ENCODE data around the gene GASK1A. TPM values are rescaled to one million over a fixed set of nuclear protein-coding genes. Genes with fewer than 3 reads are reported as not detected.

Gene GASK1A
- total RNA-seq, 2 donors from 2014 or later: 4.0 to 5.3 TPM

- Histone ChIP-seq H3K4me1 (ENCODE audit: control insufficient read depth, insufficient read depth, low read length) (peaks cover 6% of the 10 kb centered on the region), H3K9me3 (ENCODE audit: control insufficient read depth, low read length) (no peaks in the 10 kb centered on the region), H3K27me3 (ENCODE audit: control insufficient read depth, insufficient read depth, low read length, poor library complexity, severe bottlenecking) (no peaks in the 10 kb centered on the region), H3K9ac (ENCODE audit: extremely low read depth, low read length, poor library complexity, severe bottlenecking) (no peak overlapping the region), H3K36me3 (ENCODE audit: control insufficient read depth, insufficient read depth, low read length) (no peaks in the 10 kb centered on the region), H3K4me3 (ENCODE audit: low read length) (no peak overlapping the region), H3K27ac (ENCODE audit: low read depth, low read length) (no peak overlapping the region)
- Mint-ChIP-seq H3K4me3 (no peak overlapping the region), H3K27ac (no peak overlapping the region), H3K9me3 (no peaks in the 10 kb centered on the region), H3K27me3 (ENCODE audit: insufficient read depth) (no peaks in the 10 kb centered on the region), H3K4me1 (peaks cover 15% of the 10 kb centered on the region), H3K36me3 (ENCODE audit: low read depth) (no peaks in the 10 kb centered on the region)
- 89 to 100% methylated on average over 1 to 2 of the region's 2 CpGs for WGBS, 2 experiments (ENCODE audit: insufficient coverage in 1 of 2, insufficient read length in 1 of 2)
- TF ChIP-seq, protein P1, sequence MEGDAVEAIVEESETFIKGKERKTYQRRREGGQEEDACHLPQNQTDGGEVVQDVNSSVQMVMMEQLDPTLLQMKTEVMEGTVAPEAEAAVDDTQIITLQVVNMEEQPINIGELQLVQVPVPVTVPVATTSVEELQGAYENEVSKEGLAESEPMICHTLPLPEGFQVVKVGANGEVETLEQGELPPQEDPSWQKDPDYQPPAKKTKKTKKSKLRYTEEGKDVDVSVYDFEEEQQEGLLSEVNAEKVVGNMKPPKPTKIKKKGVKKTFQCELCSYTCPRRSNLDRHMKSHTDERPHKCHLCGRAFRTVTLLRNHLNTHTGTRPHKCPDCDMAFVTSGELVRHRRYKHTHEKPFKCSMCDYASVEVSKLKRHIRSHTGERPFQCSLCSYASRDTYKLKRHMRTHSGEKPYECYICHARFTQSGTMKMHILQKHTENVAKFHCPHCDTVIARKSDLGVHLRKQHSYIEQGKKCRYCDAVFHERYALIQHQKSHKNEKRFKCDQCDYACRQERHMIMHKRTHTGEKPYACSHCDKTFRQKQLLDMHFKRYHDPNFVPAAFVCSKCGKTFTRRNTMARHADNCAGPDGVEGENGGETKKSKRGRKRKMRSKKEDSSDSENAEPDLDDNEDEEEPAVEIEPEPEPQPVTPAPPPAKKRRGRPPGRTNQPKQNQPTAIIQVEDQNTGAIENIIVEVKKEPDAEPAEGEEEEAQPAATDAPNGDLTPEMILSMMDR (conservative IDR thresholded peaks at IDR 0.05): no peak
- DNase-seq: no peak
Measured at GRCh38 chr3:43093974-43094373, 114.9 kb downstream of the GASK1A start.

DNA sequence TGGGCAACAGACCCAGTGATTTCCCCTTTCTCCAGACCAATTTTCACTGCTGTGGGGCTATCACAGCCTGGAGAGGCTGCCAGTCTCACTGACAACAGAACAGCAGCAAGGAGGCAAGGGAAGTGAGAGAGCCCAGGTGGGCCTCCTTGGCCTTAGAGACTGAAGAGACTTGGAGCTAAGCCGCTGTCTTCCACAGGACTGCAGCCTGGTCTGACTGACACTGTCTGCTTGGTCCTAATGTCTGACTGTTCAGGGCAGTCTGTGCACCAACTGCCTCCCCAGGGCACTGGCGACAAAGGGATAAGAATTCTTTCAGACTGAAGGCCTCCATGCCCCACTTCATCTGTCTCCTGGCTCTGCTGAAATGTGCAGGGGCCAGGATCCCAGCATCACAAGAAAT lies 115.3 kb downstream of the GASK1A start:
- Mint-ChIP-seq H3K27ac (no peak overlapping the region), H3K27me3 (ENCODE audit: insufficient read depth) (no peaks in the 10 kb centered on the region), H3K4me3 (no peak overlapping the region), H3K9me3 (no peaks in the 10 kb centered on the region), H3K36me3 (ENCODE audit: low read depth) (no peaks in the 10 kb centered on the region), H3K4me1 (peaks cover 15% of the 10 kb centered on the region)
- Histone ChIP-seq H3K4me1 (ENCODE audit: control insufficient read depth, insufficient read depth, low read length) (peaks cover 6% of the 10 kb centered on the region), H3K9me3 (ENCODE audit: control insufficient read depth, low read length) (no peaks in the 10 kb centered on the region), H3K27me3 (ENCODE audit: control insufficient read depth, insufficient read depth, low read length, poor library complexity, severe bottlenecking) (no peaks in the 10 kb centered on the region), H3K36me3 (ENCODE audit: control insufficient read depth, insufficient read depth, low read length) (no peaks in the 10 kb centered on the region), H3K9ac (ENCODE audit: extremely low read depth, low read length, poor library complexity, severe bottlenecking) (no peak overlapping the region), H3K4me3 (ENCODE audit: low read length) (no peak overlapping the region), H3K27ac (ENCODE audit: low read depth, low read length) (no peak overlapping the region)
- WGBS, 2 experiments (ENCODE audit: insufficient coverage in 1 of 2, insufficient read length in 1 of 2): 86 to 95% methylated on average over 1 to 2 of the region's 2 CpGs
- DNase-seq: no peak
- TF ChIP-seq, protein P1 (conservative IDR thresholded peaks at IDR 0.05): no peak

DNA sequence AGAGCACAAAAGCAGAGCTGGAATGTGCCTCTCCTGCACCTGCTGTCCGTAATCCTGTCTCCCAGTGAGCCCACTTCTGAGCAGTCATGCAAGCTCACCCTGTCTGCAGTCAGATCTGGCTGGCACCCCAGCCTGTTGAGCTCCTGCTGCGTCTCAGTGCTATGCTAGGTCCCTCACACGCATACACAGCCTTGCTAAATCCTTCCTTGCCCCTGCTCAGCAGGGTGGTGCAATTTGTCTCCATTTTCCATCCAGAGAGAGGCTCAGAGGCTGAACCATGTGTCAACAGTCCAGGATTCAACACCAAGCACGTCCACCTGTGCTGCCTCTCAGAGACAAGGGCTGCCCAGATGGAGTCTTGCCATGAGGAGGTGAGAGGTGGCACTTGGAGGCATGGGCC lies 115.7 kb downstream of the GASK1A start:
- Histone ChIP-seq H3K4me1 (ENCODE audit: control insufficient read depth, insufficient read depth, low read length) (peaks cover 6% of the 10 kb centered on the region), H3K9ac (ENCODE audit: extremely low read depth, low read length, poor library complexity, severe bottlenecking) (no peak overlapping the region), H3K27ac (ENCODE audit: low read depth, low read length) (no peak overlapping the region), H3K36me3 (ENCODE audit: control insufficient read depth, insufficient read depth, low read length) (no peaks in the 10 kb centered on the region), H3K9me3 (ENCODE audit: control insufficient read depth, low read length) (no peaks in the 10 kb centered on the region), H3K4me3 (ENCODE audit: low read length) (no peak overlapping the region), H3K27me3 (ENCODE audit: control insufficient read depth, insufficient read depth, low read length, poor library complexity, severe bottlenecking) (no peaks in the 10 kb centered on the region)
- TF ChIP-seq, protein P1 (conservative IDR thresholded peaks at IDR 0.05): no peak
- Mint-ChIP-seq H3K9me3 (no peaks in the 10 kb centered on the region), H3K27me3 (ENCODE audit: insufficient read depth) (no peaks in the 10 kb centered on the region), H3K36me3 (ENCODE audit: low read depth) (no peaks in the 10 kb centered on the region), H3K4me3 (no peak overlapping the region), H3K4me1 (peaks cover 15% of the 10 kb centered on the region), H3K27ac (no peak overlapping the region)
- DNase-seq: no peak
- WGBS, 2 experiments (ENCODE audit: insufficient coverage in 1 of 2, insufficient read length in 1 of 2): 93 to 100% methylated on average over 3 to 4 of the region's 4 CpGs

Data from endodermal cell (in vitro differentiated cells).